Fibroblast of mammary gland (primary cell): ENCODE results near the gene CPXM2.
"Not testable (repeated sequence)": the region's sequence is repeated elsewhere in the genome, so short reads cannot be mapped to it uniquely, and the experiment has no call there.

Source experiments
- DNase-seq: peaks from one replicate; pipeline ENCODE4 v3.0.0-alpha.2; 2010; ENCODE audit warnings: low read depth
- H3K4me3 ChIP-seq: 2 replicates; pipeline ENCODE4 v1.5.1; 2011; ENCODE audit warnings: low read depth, mild to moderate bottlenecking, low read length, moderate library complexity; ENCODE audit not compliant: control insufficient read depth
- CTCF ChIP-seq: conservative IDR thresholded peaks from 2 replicates; pipeline ENCODE4 v1.5.1; 2011; ENCODE audit warnings: low read depth, low read length, inconsistent platforms; ENCODE audit not compliant: control insufficient read depth, insufficient read depth

Gene CPXM2

DNA sequence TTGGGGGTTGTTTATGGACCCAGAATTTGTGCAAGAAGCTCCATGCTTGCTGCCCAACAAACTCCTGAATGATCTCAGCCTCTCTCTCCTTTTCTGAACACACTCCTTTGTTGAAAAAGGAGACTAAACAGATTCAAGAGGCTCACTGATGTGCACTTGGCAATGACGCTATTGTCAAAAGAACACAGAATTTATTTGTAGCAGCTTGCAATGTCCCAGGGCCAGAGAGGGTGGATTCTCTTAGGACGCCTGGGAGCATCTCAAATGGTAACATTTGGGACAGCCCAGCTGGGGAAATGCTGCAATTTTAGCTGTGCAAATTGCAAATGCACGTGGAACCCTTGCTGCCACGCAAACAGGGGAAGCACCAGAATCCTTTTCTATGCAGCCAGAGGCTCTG, 145.5 kb downstream of the CPXM2 start:
- no peak for DNase-seq
- H3K4me3 ChIP-seq: no peak overlapping the region
- no peak for TF ChIP-seq CTCF

DNA sequence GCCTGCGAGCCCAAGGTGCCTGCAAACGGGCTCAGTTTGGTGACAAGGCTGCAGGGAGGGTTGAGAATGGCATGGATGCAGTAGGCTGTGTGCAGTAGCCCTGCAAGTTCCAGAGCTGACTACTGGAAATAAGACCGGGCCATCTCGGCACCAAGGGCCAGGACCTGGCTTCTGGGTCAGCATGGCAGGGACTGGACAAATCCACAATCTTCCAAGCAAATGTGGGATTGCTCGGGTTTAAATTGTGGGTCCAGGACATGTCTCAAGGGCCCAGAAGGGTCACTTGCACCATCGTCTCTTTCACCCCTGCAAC, 147.4 kb downstream of the CPXM2 start:
- no peak for TF ChIP-seq CTCF
- H3K4me3 ChIP-seq: no peak overlapping the region
- no peak for DNase-seq

DNA sequence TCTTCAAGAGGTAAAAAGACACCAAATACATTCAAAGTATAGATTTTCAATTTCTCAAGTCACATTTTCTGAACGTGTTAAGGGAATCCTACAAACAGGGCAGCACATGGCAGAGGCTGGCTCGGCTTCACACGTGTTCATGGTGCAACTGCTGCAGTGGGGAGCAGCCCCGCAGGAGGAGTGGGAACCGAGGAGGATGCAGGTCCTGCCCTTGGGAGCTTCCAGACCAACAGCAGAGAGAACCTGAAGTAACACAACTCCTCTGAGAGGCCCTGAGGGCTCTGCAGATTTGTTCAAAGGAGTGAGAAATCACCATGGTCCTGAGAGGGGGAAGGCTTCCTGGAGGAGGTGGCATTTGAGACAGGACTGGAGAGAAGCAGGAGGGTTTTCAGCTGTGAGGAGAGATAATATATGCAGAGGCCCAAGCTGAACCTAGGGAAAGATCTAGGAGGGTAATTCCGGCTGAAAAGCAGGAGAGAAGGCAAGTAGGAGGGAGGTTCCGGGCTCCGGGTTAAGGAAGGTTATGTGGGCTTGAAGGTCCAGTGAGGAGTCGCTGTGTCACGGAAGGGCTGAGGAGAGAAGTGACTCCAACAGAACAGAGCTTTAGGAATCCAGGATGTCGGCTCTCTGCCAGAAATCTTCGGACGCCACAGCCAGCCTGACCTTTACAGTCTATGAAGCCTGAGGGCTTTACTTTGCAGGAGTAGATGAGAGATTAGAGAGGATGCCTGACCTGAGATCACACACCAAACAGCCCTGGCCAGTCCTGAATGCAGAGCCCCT, 148.0 kb downstream of the CPXM2 start:
- DNase-seq: peak; percentile 5
- TF ChIP-seq CTCF: no peak
- no peak overlapping the region for H3K4me3 ChIP-seq

DNA sequence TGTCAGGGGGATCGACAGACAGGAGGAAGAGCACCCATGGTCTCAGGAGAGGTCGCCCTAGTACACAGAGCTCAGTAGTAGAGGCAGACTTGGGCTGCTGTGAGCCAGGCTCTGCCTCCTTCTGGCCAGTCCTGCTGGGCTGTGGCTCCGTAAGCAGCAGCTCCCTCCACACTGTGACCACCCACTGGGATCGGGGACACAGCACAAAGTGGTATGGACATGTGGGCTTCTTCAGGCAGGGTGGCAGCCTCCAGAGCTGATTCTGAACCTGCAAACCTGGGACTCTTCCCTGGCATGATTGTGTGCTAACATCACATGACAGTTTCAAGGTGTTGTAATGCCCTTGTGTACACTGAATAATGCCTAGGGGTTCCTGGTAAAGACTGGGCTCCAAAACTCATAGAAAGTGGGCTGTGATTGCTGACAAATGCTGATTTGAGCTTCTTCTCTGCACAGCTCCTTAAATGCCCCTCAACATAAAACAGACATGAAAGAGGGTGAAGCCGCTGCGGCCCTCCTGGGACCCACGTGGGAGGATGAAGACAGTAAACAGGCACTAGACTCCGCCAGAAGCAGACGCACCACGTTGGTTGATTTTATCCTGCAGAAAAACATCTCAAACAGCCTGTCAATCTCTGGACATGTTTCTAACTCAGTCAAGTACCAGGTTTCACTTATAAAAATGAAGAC, 148.7 kb downstream of the CPXM2 start:
- H3K4me3 ChIP-seq: no peak overlapping the region
- DNase-seq: no peak
- TF ChIP-seq CTCF: no peak

DNA sequence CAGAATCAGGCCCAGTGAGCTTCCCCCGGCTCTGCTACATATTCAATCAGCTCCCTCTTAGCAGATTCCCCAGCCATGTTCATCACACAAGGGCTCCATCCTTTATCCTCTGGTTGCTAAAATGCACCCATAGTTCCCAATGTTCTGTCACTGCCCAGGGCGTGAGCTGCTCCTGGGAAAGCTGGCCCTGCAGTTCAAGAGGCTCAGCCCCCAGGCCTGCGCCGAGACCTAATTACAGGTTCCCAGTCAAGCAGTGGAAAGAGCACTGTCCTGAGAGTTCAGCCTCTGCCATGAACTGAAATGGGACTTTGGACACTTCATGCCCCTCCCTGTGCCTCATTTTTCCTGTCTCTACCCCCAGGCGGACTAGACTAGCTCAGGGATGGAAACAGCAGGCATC, 149.9 kb downstream of the CPXM2 start:
- DNase-seq: no peak

DNA sequence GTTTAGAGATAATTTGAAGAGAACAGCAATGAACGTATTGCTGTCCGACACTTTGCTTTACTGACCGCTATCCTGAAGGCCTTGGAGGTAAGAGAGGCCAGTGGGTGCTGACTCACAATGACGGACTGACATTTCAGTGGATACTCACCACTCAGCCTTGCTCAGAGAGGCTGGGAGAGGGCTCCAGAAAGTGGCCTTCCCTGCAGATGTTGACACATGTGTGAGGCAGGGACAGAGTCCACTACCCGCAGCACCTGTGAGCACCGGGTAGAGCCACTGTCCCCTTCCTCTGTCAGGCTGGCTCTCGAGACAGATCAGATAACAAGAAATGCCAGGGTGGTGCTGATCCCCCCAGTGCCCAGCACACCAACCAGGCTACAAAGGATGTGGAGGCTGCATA, 150.5 kb downstream of the CPXM2 start:
- DNase-seq: no peak
- no peak overlapping the region for H3K4me3 ChIP-seq
- TF ChIP-seq CTCF: no peak

More for the DNA sequence above, 149.9 kb downstream of the CPXM2 start:
- H3K4me3 ChIP-seq: no peak overlapping the region
- TF ChIP-seq CTCF: no peak

DNA sequence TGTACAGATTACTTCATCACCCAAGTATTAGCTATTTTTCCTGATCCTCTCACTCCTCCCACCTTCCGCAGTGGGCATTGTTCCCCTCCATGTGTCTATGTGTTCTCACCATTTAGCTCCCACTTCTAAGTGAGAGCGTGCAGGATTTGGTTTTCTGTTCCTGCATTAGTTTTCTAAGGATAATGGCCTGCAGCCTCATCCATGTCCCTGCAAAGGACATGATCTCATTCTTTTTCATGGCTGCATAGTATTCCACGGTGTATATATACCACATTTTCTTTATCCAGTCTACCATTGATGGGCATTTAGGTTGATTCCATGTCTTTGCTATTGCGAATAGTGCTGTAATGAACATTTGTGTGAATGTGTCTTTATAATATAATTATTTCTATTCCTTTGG, 154.7 kb downstream of the CPXM2 start:
- not testable (repeated sequence) for H3K4me3 ChIP-seq, DNase-seq
